Endothelial cell of umbilical vein (primary cell): ENCODE measurements around the gene ZBTB9. TPM values are rescaled to one million over a fixed set of nuclear protein-coding genes. Genes with fewer than 3 reads are reported as not detected.

Experiments used
- BruUV-seq: library from RNA; stranded (reverse); fragments of 400-500 nt; replicated peaks from 2 replicates; lab custom pipeline; 2021; lab: Mats Ljungman, UMichigan
- CTCF ChIA-PET: fragments of 300-600, 350-600 bp; sonication (Branson Sonifier 250); formaldehyde crosslinking; loops from one replicate; lab custom pipeline; 2021; ENCODE audit warnings: antibody characterized with exemption, inconsistent platforms; lab: Charles Lee
- POLR2A ChIA-PET: fragments of 300-600, 350-600 bp; sonication (Branson Sonifier 250); formaldehyde crosslinking; loops from one replicate; lab custom pipeline; 2021; ENCODE audit warnings: antibody characterized with exemption, inconsistent platforms; lab: Charles Lee
- DNase-seq: peaks from one replicate; pipeline ENCODE4 v3.0.0-alpha.2; 2011; ENCODE audit warnings: low read depth, low spot score
- FAIRE-seq: peaks from 2 replicates; lab custom pipeline; 2011; peaks lifted over from hg19 to GRCh38; lab: Jason Lieb, UNC
- H2AFZ ChIP-seq: 2 replicates; pipeline ENCODE4 v1.6.0; 2012; ENCODE audit warnings: low read depth, low read length, control low read depth, inconsistent platforms
- H3K27ac ChIP-seq: 2 replicates; pipeline ENCODE4 v1.5.1; 2011; ENCODE audit warnings: low read depth, mild to moderate bottlenecking, control low read depth, low read length, moderate library complexity; ENCODE audit not compliant: insufficient read depth
- H3K27me3 ChIP-seq, 2 experiments: 2 replicates each; pipeline versions ENCODE4 v1.6.0 to v1.6.1; 2011; ENCODE audit warnings: low read length in 2 of 2, mixed read lengths in 1 of 2; ENCODE audit not compliant: control insufficient read depth in 2 of 2, insufficient read depth in 2 of 2
- H3K36me3 ChIP-seq, 2 experiments: 2 replicates in 1 of 2; 3 replicates in 1 of 2; pipeline ENCODE4 v1.5.1; 2011; ENCODE audit warnings: low read length in 2 of 2, mild to moderate bottlenecking in 1 of 2, moderate library complexity in 1 of 2; ENCODE audit not compliant: control insufficient read depth in 2 of 2, insufficient read depth in 2 of 2; ENCODE audit errors: extremely low read depth in 1 of 2
- H3K4me1 ChIP-seq: 3 replicates; pipeline ENCODE4 v1.5.1; 2011; ENCODE audit warnings: mild to moderate bottlenecking, low read length; ENCODE audit not compliant: control insufficient read depth, insufficient read depth; ENCODE audit errors: extremely low read depth
- H3K4me2 ChIP-seq: 2 replicates; pipeline ENCODE4 v1.6.1; 2011; ENCODE audit warnings: low read length, control low read depth, mixed read lengths; ENCODE audit not compliant: insufficient read depth
- H3K4me3 ChIP-seq, 3 experiments: fragments of 200-600 bp in 1 of 3; sonication (generic), shearing (Covaris generic) in 1 of 3; replicated peaks in 1 of 3; 2 replicates each; pipeline ENCODE4 v1.5.1; 2011 to 2016; ENCODE audit warnings: control low read depth in 3 of 3, low read length in 3 of 3, mild to moderate bottlenecking in 2 of 3, inconsistent platforms in 1 of 3, low read depth in 1 of 3, moderate library complexity in 1 of 3; ENCODE audit not compliant: insufficient read depth in 1 of 3
- H3K79me2 ChIP-seq: 2 replicates; pipeline ENCODE4 v1.6.0; 2012; ENCODE audit warnings: low read length, inconsistent platforms; ENCODE audit not compliant: control insufficient read depth, insufficient read depth
- H3K9ac ChIP-seq: replicated peaks from 2 replicates; pipeline ENCODE3; 2011; ENCODE audit warnings: low read length, control low read depth; ENCODE audit not compliant: insufficient read depth; ENCODE audit errors: extremely low read depth
- H3K9me1 ChIP-seq: replicated peaks from 3 replicates; pipeline ENCODE4 v1.6.0; 2011; ENCODE audit warnings: mild to moderate bottlenecking, low read length; ENCODE audit not compliant: control insufficient read depth, insufficient read depth; ENCODE audit errors: extremely low read depth
- H3K9me3 ChIP-seq: replicated peaks from 2 replicates; pipeline ENCODE4 v1.5.1; 2012; ENCODE audit warnings: low read length, inconsistent platforms; ENCODE audit not compliant: control insufficient read depth, insufficient read depth
- H4K20me1 ChIP-seq: replicated peaks from 2 replicates; pipeline ENCODE3; 2011; ENCODE audit warnings: mild to moderate bottlenecking, low read length; ENCODE audit not compliant: control insufficient read depth, insufficient read depth; ENCODE audit errors: extremely low read depth
- EZH2 ChIP-seq: IDR thresholded peaks from 2 replicates; pipeline ENCODE4 v1.6.1; 2012; ENCODE audit warnings: borderline replicate concordance, low read depth, mild to moderate bottlenecking, moderate library complexity, low read length, inconsistent platforms; ENCODE audit not compliant: severe bottlenecking
- FOS ChIP-seq: IDR thresholded peaks from 2 replicates; pipeline ENCODE4 v1.6.1; 2011; ENCODE audit warnings: mild to moderate bottlenecking, low read length, moderate library complexity, borderline replicate concordance; ENCODE audit not compliant: insufficient read depth
- GATA2 ChIP-seq: IDR thresholded peaks from 2 replicates; pipeline ENCODE4 v1.7.0; 2011; ENCODE audit warnings: low read depth, mild to moderate bottlenecking, moderate library complexity, mixed read lengths, low read length; ENCODE audit not compliant: insufficient read length, insufficient read depth
- JUN ChIP-seq: IDR thresholded peaks from 2 replicates; pipeline ENCODE4 v1.6.1; 2011; ENCODE audit warnings: borderline replicate concordance, low read depth; ENCODE audit not compliant: insufficient read length, insufficient read depth
- MAX ChIP-seq: IDR thresholded peaks from 2 replicates; pipeline ENCODE4 v1.6.1; 2011; ENCODE audit not compliant: insufficient read depth, insufficient read length
- MYC ChIP-seq: IDR thresholded peaks from one replicate; pipeline ENCODE4 v1.6.1; 2011; ENCODE audit warnings: mild to moderate bottlenecking, low read depth, low read length
- POLR2A ChIP-seq: IDR thresholded peaks from 2 replicates; pipeline ENCODE4 v1.6.1; 2012; ENCODE audit warnings: low read depth, mild to moderate bottlenecking, control low read depth, low read length
- POLR2AphosphoS5 ChIP-seq: IDR thresholded peaks from 2 replicates; pipeline ENCODE4 v1.6.1; 2012; ENCODE audit warnings: low read depth, mild to moderate bottlenecking, control low read depth, low read length, moderate library complexity; ENCODE audit not compliant: insufficient read depth
- dilution Hi-C: fragments of 300-500 bp; cut with MboI; formaldehyde crosslinking; loops from one replicate; pipeline ENCODE4 v1.15.0; 2019; ENCODE audit warnings: low sequenced_read_pairs; ENCODE audit not compliant: extremely low pct_ligation_motif_present
- intact Hi-C: fragments of 100-400 bp; cut with micrococcal nuclease; formaldehyde crosslinking; loops from one replicate; pipeline ENCODE4 v1.10.0; 2022
- polyA plus RNA-seq, 4 experiments: library from polyadenylated mRNA; depleted of rRNA in 3 of 4; stranded (reverse) in 3 of 4; unstranded in 1 of 4; fragments of >200 nt; gene quantifications; 2 replicates each; pipeline versions ENCODE4 v1.2.1 to v1.2.3, GENCODE V29; 2011 to 2012; ENCODE audit warnings: missing spikeins in 1 of 4
- total RNA-seq: library from RNA; stranded (reverse); gene quantifications from 2 replicates; pipeline ENCODE4 v1.2.3, GENCODE V29; 2021
- TF ChIP-seq, protein P1 (sequence below), 2 donors: IDR thresholded peaks; 1 replicate in 1 of 2; 2 replicates in 1 of 2; pipeline ENCODE4 v1.5.1; 2011; ENCODE audit warnings: low read length in 2 of 2, mild to moderate bottlenecking in 2 of 2, moderate library complexity in 2 of 2, control low read depth in 1 of 2, inconsistent platforms in 1 of 2, low read depth in 1 of 2; ENCODE audit not compliant: insufficient read depth in 1 of 2; ENCODE audit errors: extremely low read depth in 1 of 2

Gene ZBTB9
- total and polyA plus RNA-seq, 2 donors (not counting 3 experiments of a cell fraction or from before 2014, with no cell fraction given) = 4.7 to 8.0 TPM

DNA sequence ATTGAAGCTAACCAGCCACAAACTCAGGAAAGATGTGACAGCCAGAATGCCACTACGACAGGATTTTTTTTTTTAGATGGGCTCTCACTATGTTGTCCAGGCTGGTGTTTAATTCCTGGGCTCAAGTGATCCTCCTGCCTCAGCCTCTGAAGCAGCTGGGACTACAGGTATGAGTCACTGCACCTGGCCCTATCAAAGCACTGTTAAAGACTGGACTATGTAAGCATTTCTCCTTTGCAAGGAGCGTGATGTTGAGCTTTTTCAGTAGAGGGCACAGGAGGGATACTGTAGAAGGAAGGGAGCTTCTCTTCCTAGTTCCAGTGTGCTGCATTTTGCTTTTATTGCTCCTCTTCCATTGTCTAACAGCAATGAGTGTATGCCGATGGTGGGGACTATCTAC lies 35.8 kb downstream of the ZBTB9 start:
- FAIRE-seq (no peak), DNase-seq (no peak)
- no peak overlapping the region for H2AFZ ChIP-seq
- H4K20me1 ChIP-seq = no peaks in the 10 kb centered on the region
- H3K4me1 ChIP-seq = no peaks in the 10 kb centered on the region
- dilution Hi-C loops (no loop called here), intact Hi-C loops (loop anchor here (5.0 kb wide), 1 partner anchor 98 kb away; the partner anchor contains the start of gene KIFC1)
- no peaks in the 10 kb centered on the region for H3K9me1 ChIP-seq
- H3K4me3 ChIP-seq = no peak overlapping the region
- POLR2A ChIA-PET = no interaction called here
- peaks cover 0 to 4% of the 10 kb centered on the region in 2 experiments for H3K27me3 ChIP-seq
- H3K4me2 ChIP-seq = no peak overlapping the region
- CTCF ChIA-PET = interaction anchor here (0.6 to 2.0 kb wide), 4 partner anchors 12 to 41 kb away, joined by 3 to 7 read pairs (median 3); no protein-coding TSS in a partner anchor
- H3K9me3 ChIP-seq = no peaks in the 10 kb centered on the region
- no peaks in the 10 kb centered on the region for H3K36me3 ChIP-seq
- no peak overlapping the region for H3K27ac ChIP-seq
- no peak overlapping the region for H3K9ac ChIP-seq
- H3K79me2 ChIP-seq = no peaks in the 10 kb centered on the region
- BruUV-seq = no TSS peak
- TF ChIP-seq POLR2A (no peak), GATA2 (no peak), JUN (no peak), POLR2AphosphoS5 (no peak), FOS (no peak), EZH2 (no peak), MYC (no peak), MAX (no peak)
- TF ChIP-seq, protein P1, sequence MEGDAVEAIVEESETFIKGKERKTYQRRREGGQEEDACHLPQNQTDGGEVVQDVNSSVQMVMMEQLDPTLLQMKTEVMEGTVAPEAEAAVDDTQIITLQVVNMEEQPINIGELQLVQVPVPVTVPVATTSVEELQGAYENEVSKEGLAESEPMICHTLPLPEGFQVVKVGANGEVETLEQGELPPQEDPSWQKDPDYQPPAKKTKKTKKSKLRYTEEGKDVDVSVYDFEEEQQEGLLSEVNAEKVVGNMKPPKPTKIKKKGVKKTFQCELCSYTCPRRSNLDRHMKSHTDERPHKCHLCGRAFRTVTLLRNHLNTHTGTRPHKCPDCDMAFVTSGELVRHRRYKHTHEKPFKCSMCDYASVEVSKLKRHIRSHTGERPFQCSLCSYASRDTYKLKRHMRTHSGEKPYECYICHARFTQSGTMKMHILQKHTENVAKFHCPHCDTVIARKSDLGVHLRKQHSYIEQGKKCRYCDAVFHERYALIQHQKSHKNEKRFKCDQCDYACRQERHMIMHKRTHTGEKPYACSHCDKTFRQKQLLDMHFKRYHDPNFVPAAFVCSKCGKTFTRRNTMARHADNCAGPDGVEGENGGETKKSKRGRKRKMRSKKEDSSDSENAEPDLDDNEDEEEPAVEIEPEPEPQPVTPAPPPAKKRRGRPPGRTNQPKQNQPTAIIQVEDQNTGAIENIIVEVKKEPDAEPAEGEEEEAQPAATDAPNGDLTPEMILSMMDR (IDR thresholded peaks at IDR 0.05; ENCODE audit: extremely low read depth in 1 of 2, insufficient read depth in 1 of 2, low read depth in 1 of 2, low read length in 2 of 2) = no peak
